Esophagus muscularis mucosa (tissue), 4 donors: ENCODE results near the gene CNST. TPM values are rescaled to one million over a fixed set of nuclear protein-coding genes. Genes with fewer than 3 reads are reported as not detected.

Source experiments
- DNase-seq: peaks from one replicate; pipeline ENCODE4 v3.0.0-alpha.2; 2017; ENCODE audit errors: extremely low spot score
- H3K27ac ChIP-seq, 4 donors: fragments of 200-600 bp; sonication (generic); replicated peaks in 1 of 4; 1 replicate in 3 of 4; 2 replicates in 1 of 4; pipeline ENCODE4 v1.5.1; 2016 to 2019; ENCODE audit warnings: mild to moderate bottlenecking in 1 of 4
- H3K27me3 ChIP-seq, 4 donors: fragments of 200-600 bp; sonication (generic); one replicate each; pipeline versions ENCODE4 v1.5.1 to v1.6.0; 2016 to 2019
- H3K36me3 ChIP-seq, 4 donors: fragments of 200-600 bp; sonication (generic); one replicate each; pipeline ENCODE4 v1.5.1; 2016 to 2019
- H3K4me1 ChIP-seq, 4 donors: fragments of 200-600 bp; sonication (generic); one replicate each; pipeline ENCODE4 v1.5.1; 2016 to 2019
- H3K4me3 ChIP-seq, 4 donors: fragments of 200-600 bp; sonication (generic); 1 replicate in 2 of 4; 2 replicates in 2 of 4; pipeline ENCODE4 v1.5.1; 2016 to 2019; ENCODE audit warnings: mild to moderate bottlenecking in 4 of 4, moderate library complexity in 1 of 4
- H3K9me3 ChIP-seq, 4 donors: fragments of 200-600 bp; sonication (generic); 1 replicate in 3 of 4; 2 replicates in 1 of 4; pipeline ENCODE4 v1.5.1; 2016 to 2019
- EP300 ChIP-seq: sonication (generic); formaldehyde crosslinking; IDR thresholded peaks from one replicate; pipeline ENCODE4 v1.6.1; 2017; ENCODE audit warnings: antibody characterized with exemption
- POLR2A ChIP-seq: fragments of 450-650 bp; IDR thresholded peaks from one replicate; pipeline ENCODE4 v1.6.1; 2017; ENCODE audit warnings: antibody characterized with exemption, moderate library complexity, mild to moderate bottlenecking, low read depth
- POLR2AphosphoS5 ChIP-seq, 2 donors: sonication (generic); formaldehyde crosslinking; IDR thresholded peaks; one replicate each; pipeline ENCODE4 v1.6.1; 2017; ENCODE audit warnings: antibody characterized with exemption in 2 of 2
- WGBS: methylation state at CpG from one replicate; pipeline ENCODE4 v1.1.5; 2018; 5-methylcytosine and 5-hydroxymethylcytosine counted together
- intact Hi-C: fragments of 100-400 bp; cut with DNase I; formaldehyde crosslinking; loops from one replicate; pipeline ENCODE4 v1.15.1; 2023
- total RNA-seq, 4 donors: library from RNA; depleted of rRNA; stranded (reverse); fragments of >200 nt; gene quantifications; one replicate each; pipeline versions ENCODE4 v1.1.0 to v1.2.1, GENCODE V29; 2016
- TF ChIP-seq, protein P1 (sequence below), 3 experiments: fragments of 200-600 bp in 2 of 3; fragments of 450-650 bp in 1 of 3; sonication (generic) in 2 of 3; IDR thresholded peaks; one replicate each; pipeline ENCODE4 v1.5.1; 2017 to 2019; ENCODE audit warnings: antibody characterized with exemption in 3 of 3, mild to moderate bottlenecking in 2 of 3, moderate library complexity in 1 of 3

The CNST gene
- total RNA-seq, 4 donors from 2014 or later: 55.4 to 74.7 (median 61.9) TPM

DNA sequence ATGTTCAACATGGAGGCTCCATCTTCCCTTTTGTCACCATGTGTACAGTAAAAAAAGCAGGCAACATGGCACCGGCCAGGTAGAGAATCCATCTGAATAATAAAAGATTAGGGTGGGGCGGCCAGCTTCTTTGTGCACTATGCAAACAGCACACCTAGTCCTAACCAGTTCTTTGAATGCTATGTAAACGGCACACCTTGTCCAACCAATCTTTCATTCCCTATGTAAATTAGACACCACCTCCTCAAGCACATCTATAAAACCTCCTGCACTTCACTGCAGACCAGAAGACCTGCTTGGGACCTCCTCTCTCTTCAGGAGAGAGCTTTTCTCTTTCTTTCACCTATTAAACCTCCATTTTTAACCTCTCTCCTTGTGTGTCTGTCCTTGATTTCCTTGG, 28.4 kb upstream of the CNST start:
- Histone ChIP-seq H3K9me3 (no peaks in the 10 kb centered on the region), H3K27me3 (no peaks in the 10 kb centered on the region), H3K4me1 (no peaks in the 10 kb centered on the region), H3K4me3 (no peak overlapping the region), H3K36me3 (peaks cover 15 to 42% (median 34%) of the 10 kb centered on the region in 4 donors), H3K27ac (no peak overlapping the region)
- 91% methylated on average over 3 of the region's 3 CpGs for WGBS
- no peak for DNase-seq
- TF ChIP-seq EP300: no peak
- TF ChIP-seq POLR2AphosphoS5 (IDR thresholded peaks at IDR 0.05): no peak
- no peak for TF ChIP-seq POLR2A
- TF ChIP-seq, protein P1, sequence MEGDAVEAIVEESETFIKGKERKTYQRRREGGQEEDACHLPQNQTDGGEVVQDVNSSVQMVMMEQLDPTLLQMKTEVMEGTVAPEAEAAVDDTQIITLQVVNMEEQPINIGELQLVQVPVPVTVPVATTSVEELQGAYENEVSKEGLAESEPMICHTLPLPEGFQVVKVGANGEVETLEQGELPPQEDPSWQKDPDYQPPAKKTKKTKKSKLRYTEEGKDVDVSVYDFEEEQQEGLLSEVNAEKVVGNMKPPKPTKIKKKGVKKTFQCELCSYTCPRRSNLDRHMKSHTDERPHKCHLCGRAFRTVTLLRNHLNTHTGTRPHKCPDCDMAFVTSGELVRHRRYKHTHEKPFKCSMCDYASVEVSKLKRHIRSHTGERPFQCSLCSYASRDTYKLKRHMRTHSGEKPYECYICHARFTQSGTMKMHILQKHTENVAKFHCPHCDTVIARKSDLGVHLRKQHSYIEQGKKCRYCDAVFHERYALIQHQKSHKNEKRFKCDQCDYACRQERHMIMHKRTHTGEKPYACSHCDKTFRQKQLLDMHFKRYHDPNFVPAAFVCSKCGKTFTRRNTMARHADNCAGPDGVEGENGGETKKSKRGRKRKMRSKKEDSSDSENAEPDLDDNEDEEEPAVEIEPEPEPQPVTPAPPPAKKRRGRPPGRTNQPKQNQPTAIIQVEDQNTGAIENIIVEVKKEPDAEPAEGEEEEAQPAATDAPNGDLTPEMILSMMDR (IDR thresholded peaks at IDR 0.05): no peak
- intact Hi-C loops: no loop called here

DNA sequence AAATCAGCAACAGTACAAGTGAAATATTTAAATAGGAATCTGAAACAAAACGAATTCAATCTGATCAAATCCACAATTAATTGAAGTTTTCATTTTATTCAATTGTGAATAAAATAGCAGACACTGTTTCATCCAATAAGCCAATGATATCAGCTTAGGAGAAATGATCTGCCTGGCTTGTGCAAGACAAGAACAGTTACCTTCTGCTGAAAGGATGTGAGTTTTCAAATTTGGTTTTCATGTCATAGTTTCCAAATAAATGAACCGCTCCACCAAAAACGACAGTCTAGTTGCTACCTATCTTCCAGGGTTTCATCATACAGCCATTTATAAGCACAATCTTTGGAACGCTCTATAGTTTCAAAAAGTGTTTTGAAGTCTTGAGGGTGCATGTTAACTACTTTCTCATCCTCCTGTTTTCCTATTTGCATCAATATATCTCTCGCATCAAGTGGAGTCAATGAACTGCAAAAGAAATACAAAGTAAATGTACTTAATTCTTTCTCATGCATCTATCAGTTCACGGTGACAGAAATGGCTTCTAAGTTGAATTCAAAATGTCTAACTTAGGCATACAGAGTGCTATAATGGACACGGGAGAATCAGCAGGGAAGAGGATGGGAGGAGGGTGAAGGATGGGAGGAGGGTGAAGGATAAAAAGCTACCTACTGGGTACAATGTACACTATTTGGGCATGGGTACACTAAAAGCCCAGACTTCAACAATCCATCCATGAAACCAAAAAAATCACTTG, 25.3 kb upstream of the CNST start:
- H3K36me3 ChIP-seq: peaks cover 35 to 72% (median 55%) of the 10 kb centered on the region in 4 donors

DNA sequence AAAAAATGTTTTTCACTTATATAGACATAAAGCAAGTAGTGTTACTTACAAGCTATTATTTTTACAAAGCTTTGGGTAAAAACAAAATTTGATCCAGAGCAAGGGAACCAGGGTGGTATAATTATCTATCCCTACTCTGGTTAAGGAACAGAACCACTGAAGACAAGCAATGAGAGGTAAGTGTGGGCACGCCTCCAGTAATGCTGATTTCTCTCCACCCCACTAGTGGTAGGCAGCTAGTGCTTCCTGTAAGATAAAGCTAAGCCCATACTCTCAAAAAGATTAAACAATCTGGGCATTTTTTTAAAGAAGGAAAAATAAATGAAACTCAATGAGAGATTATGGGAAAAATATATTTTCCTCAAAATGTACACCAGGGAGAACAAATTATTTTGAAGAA, 22.3 kb upstream of the CNST start:
- intact Hi-C loops: no loop called here
- H3K27me3 ChIP-seq: no peaks in the 10 kb centered on the region
- no peak overlapping the region for H3K4me3 ChIP-seq
- H3K27ac ChIP-seq: no peak overlapping the region
- TF ChIP-seq, protein P1 (IDR thresholded peaks at IDR 0.05): no peak
- no peak for TF ChIP-seq EP300
- no peak for TF ChIP-seq POLR2A
- H3K36me3 ChIP-seq: peaks cover 43 to 100% (median 71%) of the 10 kb centered on the region in 4 donors
- WGBS: 94% methylated on average over 1 of the region's 1 CpG
- DNase-seq: no peak
- H3K9me3 ChIP-seq: no peaks in the 10 kb centered on the region
- no peaks in the 10 kb centered on the region for H3K4me1 ChIP-seq

More for the DNA sequence above, 25.3 kb upstream of the CNST start:
- no peak for DNase-seq
- WGBS: 87% methylated on average over 7 of the region's 7 CpGs
- intact Hi-C loops: no loop called here
- Histone ChIP-seq H3K9me3 (no peaks in the 10 kb centered on the region), H3K27ac (no peak overlapping the region), H3K27me3 (no peaks in the 10 kb centered on the region), H3K4me1 (no peaks in the 10 kb centered on the region), H3K4me3 (no peak overlapping the region)
- TF ChIP-seq EP300 (no peak), POLR2A (no peak), POLR2AphosphoS5 (IDR thresholded peaks at IDR 0.05) (no peak)
- TF ChIP-seq, protein P1 (IDR thresholded peaks at IDR 0.05): no peak

DNA sequence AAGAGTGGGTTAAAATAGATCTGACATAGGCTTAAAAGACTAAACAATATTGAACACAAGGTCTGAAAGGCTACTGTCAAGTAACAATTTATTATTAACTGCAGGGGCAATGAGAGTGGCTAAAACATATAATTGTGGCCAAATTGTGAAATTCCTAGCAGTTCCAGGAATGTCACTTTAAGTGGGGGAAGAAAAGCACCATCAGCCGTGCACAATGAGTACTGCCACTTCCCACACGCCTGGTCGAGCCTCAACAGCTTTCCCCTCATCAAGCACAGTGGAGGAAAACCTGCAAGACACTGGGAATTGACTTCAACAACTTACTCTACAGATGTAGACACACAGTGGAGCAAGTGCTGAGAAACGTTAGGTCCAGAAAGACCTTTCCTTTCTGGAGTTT, 16.6 kb upstream of the CNST start:
- 47% methylated on average over 4 of the region's 4 CpGs for WGBS
- TF ChIP-seq POLR2AphosphoS5 (IDR thresholded peaks at IDR 0.05) (no peak), EP300 (no peak)
- TF ChIP-seq, protein P1 (IDR thresholded peaks at IDR 0.05): no peak
- H3K27ac ChIP-seq: no peak overlapping the region
- H3K4me3 ChIP-seq: no peak overlapping the region
- H3K36me3 ChIP-seq: peaks cover 50 to 100% (median 65%) of the 10 kb centered on the region in 4 donors
- H3K9me3 ChIP-seq: no peaks in the 10 kb centered on the region
- no peaks in the 10 kb centered on the region for H3K27me3 ChIP-seq
- intact Hi-C loops: loop anchor here (10.0 kb wide), 1 partner anchor 115 kb away; no protein-coding TSS in a partner anchor
- no peak for DNase-seq
- H3K4me1 ChIP-seq: no peaks in the 10 kb centered on the region
